UCSD-AML1 (cell line): Measurements from ENCODE around the gene GDPD4.

Experiments used
- DNase-seq: peaks from one replicate; lab custom pipeline; 2025; ENCODE audit not compliant: unreplicated experiment; lab: John Stamatoyannopoulos, UW

GDPD4 gene

GRCh38 chr11:77193167-77193566 is 108.3 kb downstream of the GDPD4 start:
- DNase-seq, result no peak

- no peak for DNase-seq
Measured at GRCh38 chr11:77191823-77192495, 109.5 kb downstream of the GDPD4 start.

GRCh38 chr11:77191429-77191822 is 110.1 kb downstream of the GDPD4 start:
- DNase-seq, result no peak

- DNase-seq, result no peak
Measured at GRCh38 chr11:77190331-77191075, 111.0 kb downstream of the GDPD4 start.

GRCh38 chr11:77189588-77190210 is 111.8 kb downstream of the GDPD4 start:
- DNase-seq, result no peak

GRCh38 chr11:77188633-77189491 is 112.6 kb downstream of the GDPD4 start:
- DNase-seq, result no peak

GRCh38 chr11:77187776-77188632 is 113.5 kb downstream of the GDPD4 start:
- peak; percentile 80 for DNase-seq

- DNase-seq, result no peak
Measured at GRCh38 chr11:77187111-77187750, 114.3 kb downstream of the GDPD4 start.

- no peak for DNase-seq
Measured at GRCh38 chr11:77186302-77186701, 115.2 kb downstream of the GDPD4 start.

- DNase-seq, result no peak
Measured at GRCh38 chr11:77184136-77184860, 117.2 kb downstream of the GDPD4 start.

GRCh38 chr11:77183431-77183984 is 118.0 kb downstream of the GDPD4 start:
- DNase-seq, result no peak

GRCh38 chr11:77182542-77183430 is 118.7 kb downstream of the GDPD4 start:
- no peak for DNase-seq

- DNase-seq, result no peak
Measured at GRCh38 chr11:77181799-77182541, 119.5 kb downstream of the GDPD4 start.

- no peak for DNase-seq
Measured at GRCh38 chr11:77181226-77181625, 120.3 kb downstream of the GDPD4 start.

- DNase-seq, result no peak
Measured at GRCh38 chr11:77180346-77180745, 121.1 kb downstream of the GDPD4 start.

GRCh38 chr11:77179681-77180080 is 121.8 kb downstream of the GDPD4 start:
- no peak for DNase-seq

- no peak for DNase-seq
Measured at GRCh38 chr11:77179048-77179447, 122.4 kb downstream of the GDPD4 start.
